HEK293 (cell line): Measurements from ENCODE around the gene LSM7.

Experiments
- ZEB2 ChIP-seq: fragments of 450-650 bp; formaldehyde crosslinking; IDR thresholded peaks from 2 replicates; pipeline ENCODE4 v1.5.1; 2016; ENCODE audit warnings: missing biosample characterization, missing genetic modification characterization
- ZNF138 ChIP-seq: fragments of 450-650 bp; formaldehyde crosslinking; IDR thresholded peaks from 2 replicates; pipeline ENCODE4 v1.5.1; 2016; ENCODE audit warnings: missing biosample characterization, missing genetic modification characterization, borderline replicate concordance
- ZNF433 ChIP-seq: fragments of 450-650 bp; formaldehyde crosslinking; IDR thresholded peaks from 2 replicates; pipeline ENCODE4 v1.5.1; 2016; ENCODE audit warnings: missing biosample characterization, missing genetic modification characterization, low read depth

DNA sequence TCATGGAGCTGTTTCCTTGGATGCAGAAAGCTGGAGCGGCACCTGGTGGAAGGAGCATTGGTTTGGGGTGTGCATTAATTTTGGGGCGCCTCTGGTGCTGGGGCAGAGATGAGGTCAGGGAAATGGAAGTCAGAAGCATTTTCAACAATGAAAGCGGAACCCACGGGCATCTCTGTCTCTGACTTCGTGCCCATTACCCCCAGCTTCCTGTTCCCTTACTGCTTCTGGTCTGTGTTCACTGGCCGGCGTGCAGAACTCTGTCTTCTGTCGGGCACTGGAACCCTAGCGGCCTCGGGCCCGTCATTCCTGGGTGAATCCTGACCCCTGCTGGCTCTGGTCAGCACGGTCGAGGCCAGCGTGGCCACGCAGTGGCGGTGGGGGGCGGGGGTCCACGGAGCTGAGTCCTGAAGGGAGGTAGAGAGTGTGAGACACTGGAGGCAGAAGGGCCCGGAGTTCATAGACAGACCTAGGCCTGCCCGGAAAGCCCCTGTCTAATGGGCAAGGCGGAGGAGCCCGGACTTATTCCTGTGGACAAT, 12.5 kb downstream of the LSM7 start:
- TF ChIP-seq ZNF433 (tag by site-specific recombination) = no peak
- TF ChIP-seq ZEB2 (tag by site-specific recombination) = no peak
- TF ChIP-seq ZNF138 (tag by site-specific recombination) = no peak
